ENCODE results near the gene PLPP6.

DNA sequence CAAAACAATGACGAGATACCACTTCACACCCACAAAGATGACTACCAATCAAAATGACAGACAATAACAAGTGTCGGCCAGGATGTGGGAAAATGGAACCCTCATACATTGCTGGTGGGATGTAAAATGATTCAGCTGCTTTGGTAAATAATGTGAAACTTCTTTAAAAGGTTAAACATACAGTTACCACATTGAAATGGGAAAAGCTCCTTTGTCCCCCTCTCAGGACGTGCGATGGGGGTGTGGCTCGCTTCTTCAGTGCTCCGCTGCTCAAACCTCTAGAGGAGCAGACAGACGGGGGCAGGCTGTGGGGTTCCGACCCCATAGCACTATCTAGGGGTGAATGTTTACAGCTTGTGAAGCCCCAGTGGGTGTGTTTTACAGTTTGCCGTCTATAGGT is 8.0 kb upstream of the PLPP6 start:
- TF ChIP-seq, protein P1, sequence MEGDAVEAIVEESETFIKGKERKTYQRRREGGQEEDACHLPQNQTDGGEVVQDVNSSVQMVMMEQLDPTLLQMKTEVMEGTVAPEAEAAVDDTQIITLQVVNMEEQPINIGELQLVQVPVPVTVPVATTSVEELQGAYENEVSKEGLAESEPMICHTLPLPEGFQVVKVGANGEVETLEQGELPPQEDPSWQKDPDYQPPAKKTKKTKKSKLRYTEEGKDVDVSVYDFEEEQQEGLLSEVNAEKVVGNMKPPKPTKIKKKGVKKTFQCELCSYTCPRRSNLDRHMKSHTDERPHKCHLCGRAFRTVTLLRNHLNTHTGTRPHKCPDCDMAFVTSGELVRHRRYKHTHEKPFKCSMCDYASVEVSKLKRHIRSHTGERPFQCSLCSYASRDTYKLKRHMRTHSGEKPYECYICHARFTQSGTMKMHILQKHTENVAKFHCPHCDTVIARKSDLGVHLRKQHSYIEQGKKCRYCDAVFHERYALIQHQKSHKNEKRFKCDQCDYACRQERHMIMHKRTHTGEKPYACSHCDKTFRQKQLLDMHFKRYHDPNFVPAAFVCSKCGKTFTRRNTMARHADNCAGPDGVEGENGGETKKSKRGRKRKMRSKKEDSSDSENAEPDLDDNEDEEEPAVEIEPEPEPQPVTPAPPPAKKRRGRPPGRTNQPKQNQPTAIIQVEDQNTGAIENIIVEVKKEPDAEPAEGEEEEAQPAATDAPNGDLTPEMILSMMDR (IDR thresholded peaks at IDR 0.05; ENCODE audit: insufficient read depth, low read depth, low read length), result no peak
- TF ChIP-seq EZH2 (IDR thresholded peaks at IDR 0.05; ENCODE audit: insufficient read depth, low read length), result no peak
